Measurements from ENCODE around the gene PCDHB7. TPM values are rescaled to one million over a fixed set of nuclear protein-coding genes. Genes with fewer than 3 reads are reported as not detected.
"Not testable (repeated sequence)": the region's sequence is repeated elsewhere in the genome, so short reads cannot be mapped to it uniquely, and the experiment has no call there.

Gene PCDHB7
- total RNA-seq, 1 donor from 2014 or later, result 0.26 TPM

- DNase-seq (ENCODE audit: low read depth in 2 of 2), result peak; percentile 15 to 46
Observed at GRCh38 chr5:141223112-141223783, 50.8 kb downstream of the PCDHB7 start, which contains the start of gene PCDHB14. TSS of gene PCDHB14 (plus strand) at chr5:141223343. CDS start at chr5:141223506, 163 bp downstream.

GRCh38 chr5:141224844-141225243, 52.4 kb downstream of the PCDHB7 start:
- DNase-seq (ENCODE audit: low read depth in 2 of 2), result not testable (repeated sequence)

- DNase-seq (ENCODE audit: low read depth in 2 of 2), result not testable (repeated sequence)
Observed at GRCh38 chr5:141225421-141225820, 53.0 kb downstream of the PCDHB7 start.

Other genes with a start within 250 kb of the PCDHB7 start
- 0.13 TPM in 1 of 2 replicates, not detected in the other for gene PCDHAC1, start 246.3 kb upstream of the PCDHB7 start, total RNA-seq
- gene PCDHAC2, start 206.2 kb upstream of the PCDHB7 start, total RNA-seq, result 0.13 TPM in 2 replicates
- gene PCDHB1, start 121.3 kb upstream of the PCDHB7 start, total RNA-seq, result not detected in 2 replicates
- 0.39 and 1.3 TPM in 2 replicates for gene PCDHB2, start 78.0 kb upstream of the PCDHB7 start, total RNA-seq
- 0.26 and 1.1 TPM in 2 replicates for gene PCDHB3, start 72.2 kb upstream of the PCDHB7 start, total RNA-seq
- gene PCDHB4, start 50.8 kb upstream of the PCDHB7 start, total RNA-seq, result under 0.01 and 0.13 TPM in 2 replicates
- gene PCDHB5, start 37.4 kb upstream of the PCDHB7 start, total RNA-seq, result 0.51 and 1.4 TPM in 2 replicates
- gene PCDHB6, start 22.6 kb upstream of the PCDHB7 start, total RNA-seq, result under 0.01 and 0.13 TPM in 2 replicates
- gene PCDHB8, start 5.1 kb downstream of the PCDHB7 start, total RNA-seq, result 0.38 and 0.51 TPM in 2 replicates
- gene PCDHB16, start 9.7 kb downstream of the PCDHB7 start, total RNA-seq, result 0.13 and 0.76 TPM in 2 replicates
- gene PCDHB9, start 14.5 kb downstream of the PCDHB7 start, total RNA-seq, result 0.13 and 0.25 TPM in 2 replicates
- 0.39 and 1.0 TPM in 2 replicates for gene PCDHB10, start 19.7 kb downstream of the PCDHB7 start, total RNA-seq
- 0.13 and 0.89 TPM in 2 replicates for gene PCDHB11, start 27.0 kb downstream of the PCDHB7 start, total RNA-seq
- 0.26 and 0.76 TPM in 2 replicates for gene PCDHB12, start 36.1 kb downstream of the PCDHB7 start, total RNA-seq
- 0.51 and 1.9 TPM in 2 replicates for gene PCDHB13, start 41.3 kb downstream of the PCDHB7 start, total RNA-seq
- 0.51 and 1.3 TPM in 2 replicates for gene PCDHB14, start 50.7 kb downstream of the PCDHB7 start, total RNA-seq
- gene PCDHB15, start 72.8 kb downstream of the PCDHB7 start, total RNA-seq, result 0.26 and 0.76 TPM in 2 replicates
- gene SLC25A2, start 131.4 kb downstream of the PCDHB7 start, total RNA-seq, result under 0.01 and 0.13 TPM in 2 replicates
- gene TAF7, start 148.1 kb downstream of the PCDHB7 start, total RNA-seq, result 51.2 and 51.5 TPM in 2 replicates
- 0.26 and 0.51 TPM in 2 replicates for gene PCDHGA1, start 157.9 kb downstream of the PCDHB7 start, total RNA-seq
- 0.39 and 1.1 TPM in 2 replicates for gene PCDHGA2, start 166.1 kb downstream of the PCDHB7 start, total RNA-seq
- 0.13 and 0.63 TPM in 2 replicates for gene PCDHGA3, start 171.2 kb downstream of the PCDHB7 start, total RNA-seq
- 0.39 and 1.1 TPM in 2 replicates for gene PCDHGB1, start 177.5 kb downstream of the PCDHB7 start, total RNA-seq
- gene PCDHGA4, start 182.4 kb downstream of the PCDHB7 start, total RNA-seq, result 0.90 and 2.1 TPM in 2 replicates
- gene PCDHGB2, start 187.3 kb downstream of the PCDHB7 start, total RNA-seq, result 0.64 and 1.9 TPM in 2 replicates
- gene PCDHGA5, start 191.5 kb downstream of the PCDHB7 start, total RNA-seq, result 0.26 and 0.63 TPM in 2 replicates
- gene PCDHGB3, start 197.6 kb downstream of the PCDHB7 start, total RNA-seq, result 1.9 and 3.8 TPM in 2 replicates
- gene PCDHGA6, start 201.2 kb downstream of the PCDHB7 start, total RNA-seq, result 1.2 and 2.4 TPM in 2 replicates
- gene PCDHGA7, start 210.1 kb downstream of the PCDHB7 start, total RNA-seq, result 0.64 and 1.5 TPM in 2 replicates
- gene PCDHGB4, start 215.1 kb downstream of the PCDHB7 start, total RNA-seq, result 6.4 and 10.6 TPM in 2 replicates
- 0.64 and 1.1 TPM in 2 replicates for gene PCDHGA8, start 220.0 kb downstream of the PCDHB7 start, total RNA-seq
- 6.4 and 9.7 TPM in 2 replicates for gene PCDHGB5, start 225.3 kb downstream of the PCDHB7 start, total RNA-seq
- 1.4 and 2.4 TPM in 2 replicates for gene PCDHGA9, start 230.1 kb downstream of the PCDHB7 start, total RNA-seq
- 1.5 and 2.7 TPM in 2 replicates for gene PCDHGB6, start 235.4 kb downstream of the PCDHB7 start, total RNA-seq
- 3.0 and 6.2 TPM in 2 replicates for gene PCDHGA10, start 240.3 kb downstream of the PCDHB7 start, total RNA-seq
- gene PCDHGB7, start 245.0 kb downstream of the PCDHB7 start, total RNA-seq, result 3.7 and 8.2 TPM in 2 replicates
- 4.0 and 5.4 TPM in 2 replicates for gene PCDHGA11, start 248.4 kb downstream of the PCDHB7 start, total RNA-seq